Hair follicle dermal papilla cell (primary cell): ENCODE measurements around the gene CYBRD1. TPM values are rescaled to one million over a fixed set of nuclear protein-coding genes. Genes with fewer than 3 reads are reported as not detected.

Experiments
- small RNA-seq: library from RNA; depleted of rRNA; stranded (forward); fragments of <200 nt; gene quantifications from one replicate; pipeline ENCODE3, GENCODE V24; 2012
- total RNA-seq: library from RNA; depleted of rRNA; stranded (reverse); fragments of >200 nt; gene quantifications from 2 replicates; pipeline ENCODE4 v1.2.3, GENCODE V29; 2012

Gene CYBRD1
- total RNA-seq = 465 and 505 TPM in 2 replicates

GRCh38 chr2:171522052-171522787 lies at the start of gene CYBRD1:
Gene CYBRD1, plus strand, starts transcription at chr2:171522474. Its CDS starts 72 bp downstream, at chr2:171522546.

Small RNA genes within 50 kb of the gene (small RNA-seq; reads per million reads assigned to genes)
- gene AC007969.2 (not detected), gene RPL21P38 (not detected)

Other genes starting within 250 kb of the CYBRD1 start
- gene METTL8, start 88.5 kb upstream of the CYBRD1 start, total RNA-seq = 24.2 and 27.1 TPM in 2 replicates
- gene DCAF17, start 88.2 kb upstream of the CYBRD1 start, total RNA-seq = 19.9 and 27.6 TPM in 2 replicates
- gene DYNC1I2, start 165.0 kb downstream of the CYBRD1 start, total RNA-seq = 99.5 and 108 TPM in 2 replicates